Nephron (organoid): ENCODE measurements around the gene KPNA3.
"Not testable (repeated sequence)": the region's sequence is repeated elsewhere in the genome, so short reads cannot be mapped to it uniquely, and the experiment has no call there.

Source experiments
- H3K27ac Mint-ChIP-seq, 3 experiments: 2 replicates each; pipeline ENCODE4 v1.8.0; 2020; ENCODE audit warnings: mixed read lengths in 3 of 3, mild to moderate bottlenecking in 2 of 3, moderate library complexity in 1 of 3
- H3K27me3 Mint-ChIP-seq: 2 replicates; pipeline ENCODE4 v1.8.0; 2021; ENCODE audit warnings: low read depth, mild to moderate bottlenecking, moderate library complexity, mixed read lengths
- H3K36me3 Mint-ChIP-seq: 2 replicates; pipeline ENCODE4 v1.8.0; 2020; ENCODE audit warnings: low read depth, mixed read lengths
- H3K4me1 Mint-ChIP-seq: 2 replicates; pipeline ENCODE4 v1.8.0; 2020; ENCODE audit warnings: mixed read lengths
- H3K4me3 Mint-ChIP-seq, 3 experiments: 2 replicates each; pipeline ENCODE4 v1.8.0; 2020; ENCODE audit warnings: mild to moderate bottlenecking in 3 of 3, mixed read lengths in 3 of 3, moderate library complexity in 2 of 3
- H3K9me3 Mint-ChIP-seq: 2 replicates; pipeline ENCODE4 v1.8.0; 2020; ENCODE audit warnings: mixed read lengths
- TF ChIP-seq, protein P1 (sequence below), 3 experiments: fragments of 200-600 bp; sonication (generic); IDR thresholded peaks; one replicate each; pipeline ENCODE4 v1.5.0; 2021; ENCODE audit warnings: antibody characterized with exemption in 3 of 3; ENCODE audit not compliant: unreplicated experiment in 3 of 3

KPNA3 gene

GRCh38 chr13:49777746-49778614 is 14.5 kb downstream of the KPNA3 start:
- H3K27me3 Mint-ChIP-seq, result no peaks in the 10 kb centered on the region
- no peak overlapping the region for H3K4me3 Mint-ChIP-seq
- H3K4me1 Mint-ChIP-seq, result peaks cover 9% of the 10 kb centered on the region
- TF ChIP-seq, protein P1, sequence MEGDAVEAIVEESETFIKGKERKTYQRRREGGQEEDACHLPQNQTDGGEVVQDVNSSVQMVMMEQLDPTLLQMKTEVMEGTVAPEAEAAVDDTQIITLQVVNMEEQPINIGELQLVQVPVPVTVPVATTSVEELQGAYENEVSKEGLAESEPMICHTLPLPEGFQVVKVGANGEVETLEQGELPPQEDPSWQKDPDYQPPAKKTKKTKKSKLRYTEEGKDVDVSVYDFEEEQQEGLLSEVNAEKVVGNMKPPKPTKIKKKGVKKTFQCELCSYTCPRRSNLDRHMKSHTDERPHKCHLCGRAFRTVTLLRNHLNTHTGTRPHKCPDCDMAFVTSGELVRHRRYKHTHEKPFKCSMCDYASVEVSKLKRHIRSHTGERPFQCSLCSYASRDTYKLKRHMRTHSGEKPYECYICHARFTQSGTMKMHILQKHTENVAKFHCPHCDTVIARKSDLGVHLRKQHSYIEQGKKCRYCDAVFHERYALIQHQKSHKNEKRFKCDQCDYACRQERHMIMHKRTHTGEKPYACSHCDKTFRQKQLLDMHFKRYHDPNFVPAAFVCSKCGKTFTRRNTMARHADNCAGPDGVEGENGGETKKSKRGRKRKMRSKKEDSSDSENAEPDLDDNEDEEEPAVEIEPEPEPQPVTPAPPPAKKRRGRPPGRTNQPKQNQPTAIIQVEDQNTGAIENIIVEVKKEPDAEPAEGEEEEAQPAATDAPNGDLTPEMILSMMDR (IDR thresholded peaks at IDR 0.05; ENCODE audit: unreplicated experiment in 3 of 3), result no peak
- H3K27ac Mint-ChIP-seq, result peak overlapping the region in 1 of 3 experiments; percentile 58
- no peaks in the 10 kb centered on the region for H3K9me3 Mint-ChIP-seq
- peaks cover 2% of the 10 kb centered on the region for H3K36me3 Mint-ChIP-seq

DNA sequence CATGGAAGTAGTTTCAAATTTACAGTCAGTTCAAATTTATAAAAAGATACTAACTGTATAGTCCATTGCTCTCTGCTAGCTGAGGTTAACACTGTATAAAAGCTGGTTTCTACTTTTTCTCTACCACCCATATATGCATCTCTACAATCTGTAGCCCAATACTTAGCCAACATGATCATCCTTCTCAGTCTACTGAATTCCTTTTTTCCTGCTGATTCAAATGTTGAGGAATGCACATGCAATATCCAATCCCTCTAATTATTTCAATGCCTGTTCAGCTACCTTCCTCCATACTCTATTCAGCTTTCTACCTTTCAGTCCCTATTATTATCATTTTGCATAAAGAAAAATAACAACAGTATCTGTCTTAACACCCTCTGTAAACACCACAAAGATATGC is 15.6 kb downstream of the KPNA3 start:
- H3K9me3 Mint-ChIP-seq, result peaks cover 4% of the 10 kb centered on the region
- H3K27me3 Mint-ChIP-seq, result no peaks in the 10 kb centered on the region
- peaks cover 10% of the 10 kb centered on the region for H3K36me3 Mint-ChIP-seq
- no peak overlapping the region for H3K4me3 Mint-ChIP-seq
- peak overlapping the region in 1 of 3 experiments; percentile 16 for H3K27ac Mint-ChIP-seq
- peaks cover 4% of the 10 kb centered on the region for H3K4me1 Mint-ChIP-seq
- TF ChIP-seq, protein P1 (IDR thresholded peaks at IDR 0.05; ENCODE audit: unreplicated experiment in 3 of 3), result no peak

DNA sequence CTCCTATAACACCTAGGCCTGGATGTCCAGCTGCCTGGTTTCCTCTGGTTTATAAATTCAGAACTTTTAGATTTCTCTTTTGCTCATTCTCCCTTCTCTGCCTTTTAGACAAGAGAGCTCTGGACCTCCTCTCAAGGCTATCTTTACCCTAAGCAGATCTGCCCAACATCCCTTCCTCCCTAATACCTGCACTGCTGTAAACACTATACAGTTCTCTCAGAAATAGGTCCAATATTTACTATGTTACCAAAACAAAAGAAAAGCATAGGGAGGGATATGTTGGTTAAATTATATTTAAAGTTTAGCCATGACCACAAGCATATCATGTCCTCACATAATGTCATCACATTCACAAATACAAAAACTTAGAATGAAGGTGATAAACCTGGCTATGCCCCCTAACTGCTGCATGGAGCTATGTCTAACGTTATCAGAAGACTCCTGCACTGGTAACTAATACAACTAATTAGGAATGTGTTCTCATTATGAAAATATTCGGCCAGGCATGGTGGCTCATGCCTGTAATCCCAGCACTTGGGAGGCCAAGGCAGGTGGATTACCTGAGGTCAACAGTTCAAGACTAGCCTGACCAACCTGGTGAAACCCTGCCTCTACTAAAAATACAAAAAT is 18.0 kb downstream of the KPNA3 start:
- Mint-ChIP-seq H3K36me3 (peaks cover 23% of the 10 kb centered on the region), H3K4me1 (no peaks in the 10 kb centered on the region)
- TF ChIP-seq, protein P1 (IDR thresholded peaks at IDR 0.05; ENCODE audit: unreplicated experiment in 3 of 3), result no peak

DNA sequence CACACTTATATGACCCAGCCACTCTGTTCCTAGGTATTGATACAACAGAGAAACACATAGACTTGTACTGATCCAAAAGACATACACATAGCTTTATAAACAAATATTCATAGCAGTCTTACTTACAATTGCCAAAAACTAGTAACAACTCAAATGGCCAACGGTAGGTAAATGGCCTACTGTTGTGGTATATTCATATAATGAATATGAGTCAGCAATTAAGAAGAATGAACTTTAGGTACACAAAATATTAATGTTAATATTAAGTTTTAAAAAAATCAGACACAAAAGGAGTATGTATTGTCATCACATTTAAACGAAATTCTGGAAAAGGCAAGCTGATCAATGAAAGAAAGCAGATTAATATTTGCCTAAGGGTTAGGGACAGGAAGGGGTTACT is 19.7 kb downstream of the KPNA3 start:
- Mint-ChIP-seq H3K4me3 (no peak overlapping the region), H3K4me1 (no peaks in the 10 kb centered on the region), H3K36me3 (peaks cover 33% of the 10 kb centered on the region), H3K27me3 (no peaks in the 10 kb centered on the region), H3K27ac (no peak overlapping the region), H3K9me3 (peaks cover 6% of the 10 kb centered on the region)
- TF ChIP-seq, protein P1 (IDR thresholded peaks at IDR 0.05; ENCODE audit: unreplicated experiment in 3 of 3), result no peak

More for the DNA sequence above, 18.0 kb downstream of the KPNA3 start:
- Mint-ChIP-seq H3K27me3 (no peaks in the 10 kb centered on the region), H3K27ac (no peak overlapping the region), H3K9me3 (peaks cover 6% of the 10 kb centered on the region), H3K4me3 (no peak overlapping the region)

DNA sequence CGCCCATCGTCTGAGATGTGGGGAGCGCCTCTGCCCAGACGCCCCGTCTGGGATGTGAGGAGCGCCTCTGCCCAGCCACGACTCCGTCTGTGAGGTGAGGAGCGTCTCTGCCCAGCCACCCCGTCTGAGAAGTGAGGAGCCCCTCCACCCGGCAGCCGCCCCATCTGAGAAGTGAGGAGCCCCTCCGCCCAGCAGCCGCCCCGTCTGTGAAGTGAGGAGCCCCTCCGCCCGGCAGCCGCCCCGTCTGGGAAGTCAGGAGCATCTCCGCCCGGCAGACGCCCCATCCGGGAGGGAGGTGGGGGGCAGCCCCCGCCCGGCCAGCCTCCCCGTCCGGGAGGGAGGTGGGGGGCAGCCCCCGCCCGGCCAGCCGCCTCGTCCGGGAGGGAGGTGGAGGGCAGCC is 30.7 kb downstream of the KPNA3 start:
- not testable (repeated sequence) for H3K4me1 Mint-ChIP-seq, H3K27me3 Mint-ChIP-seq, H3K4me3 Mint-ChIP-seq, H3K27ac Mint-ChIP-seq
- H3K9me3 Mint-ChIP-seq, result peaks cover 48% of the 10 kb centered on the region
- H3K36me3 Mint-ChIP-seq, result peaks cover 77% of the 10 kb centered on the region

DNA sequence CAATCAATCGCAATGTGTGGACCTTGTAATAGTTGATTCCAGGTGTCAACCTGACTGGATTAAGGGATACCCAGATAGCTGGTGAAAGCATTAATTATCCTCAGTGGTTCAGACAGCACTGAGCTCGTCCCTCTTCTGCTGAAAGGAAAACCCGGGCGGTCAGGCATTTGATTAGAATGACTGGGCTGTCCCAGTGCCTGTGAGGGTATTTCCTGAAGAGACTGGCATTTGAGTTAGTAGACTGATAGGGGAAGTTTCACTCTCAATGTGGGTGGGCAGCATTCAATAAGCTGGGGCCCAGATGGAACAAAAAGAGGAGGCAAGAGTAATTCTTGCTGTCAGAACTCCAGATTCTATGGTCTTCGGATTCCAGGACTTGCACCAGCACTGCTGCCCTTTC is 31.9 kb downstream of the KPNA3 start:
- no peaks in the 10 kb centered on the region for H3K4me1 Mint-ChIP-seq
- no peaks in the 10 kb centered on the region for H3K27me3 Mint-ChIP-seq
- H3K9me3 Mint-ChIP-seq, result peaks cover 45% of the 10 kb centered on the region
- peaks cover 82% of the 10 kb centered on the region for H3K36me3 Mint-ChIP-seq
- H3K4me3 Mint-ChIP-seq, result no peak overlapping the region
- no peak overlapping the region for H3K27ac Mint-ChIP-seq
- TF ChIP-seq, protein P1 (IDR thresholded peaks at IDR 0.05; ENCODE audit: unreplicated experiment in 3 of 3), result no peak
